GM12878 (cell line): ENCODE measurements around the gene KISS1R. TPM values are rescaled to one million over a fixed set of nuclear protein-coding genes. Genes with fewer than 3 reads are reported as not detected.

Experiments used
- ATAC-seq: fragments of 200-7000 bp; cut with Tn5 transposase; 3 replicates; pipeline ENCODE4 v1.9.1; 2020; ENCODE audit warnings: mild to moderate bottlenecking, moderate library complexity
- BruUV-seq: library from RNA; stranded (reverse); fragments of 400-500 nt; replicated peaks from 2 replicates; lab custom pipeline; 2021; lab: Mats Ljungman, UMichigan
- CTCF ChIA-PET: fragments of 300-600 bp; sonication (Branson Sonifier 250); formaldehyde crosslinking; extraction: SDS; loops from one replicate; lab custom pipeline; 2021; ENCODE audit warnings: inconsistent platforms; lab: Yijun Ruan, JAX
- POLR2A ChIA-PET: fragments of 350-600 bp; formaldehyde crosslinking; extraction: SDS; loops from one replicate; lab custom pipeline; 2021; ENCODE audit warnings: inconsistent platforms; lab: Charles Lee
- RAD21 ChIA-PET: fragments of 300-600 bp; sonication (Branson Sonifier 250); formaldehyde crosslinking; loops from one replicate; lab custom pipeline; 2023; ENCODE audit warnings: antibody characterized with exemption; ENCODE audit not compliant: unreplicated experiment; lab: Charles Lee
- SMC1A ChIA-PET: fragments of 300-600 bp; sonication (Branson Sonifier 250); formaldehyde crosslinking; loops from one replicate; lab custom pipeline; 2023; ENCODE audit not compliant: unreplicated experiment, uncharacterized antibody; lab: Charles Lee
- DNase-seq: peaks from one replicate; pipeline ENCODE4 v3.0.0-alpha.2; 2011; ENCODE audit warnings: low read depth, low spot score
- FAIRE-seq: peaks from 3 replicates; lab custom pipeline; 2011; peaks lifted over from hg19 to GRCh38; lab: Jason Lieb, UNC
- H2AFZ ChIP-seq: 2 replicates; pipeline ENCODE4 v1.6.0; 2011; ENCODE audit warnings: low read depth, low read length, control low read depth; ENCODE audit not compliant: control insufficient read depth
- H3K27ac ChIP-seq: 2 replicates; pipeline ENCODE4 v1.5.1; 2011; ENCODE audit warnings: control low read depth; ENCODE audit not compliant: control insufficient read depth, insufficient read depth
- H3K27me3 ChIP-seq, 2 experiments: replicated peaks in 1 of 2; 2 replicates each; pipeline versions ENCODE4 v1.6.0 to v1.6.1; 2011; ENCODE audit warnings: low read length in 1 of 2; ENCODE audit not compliant: control insufficient read depth in 2 of 2, insufficient read depth in 2 of 2
- H3K36me3 ChIP-seq, 2 experiments: 2 replicates each; pipeline ENCODE4 v1.5.1; 2011; ENCODE audit warnings: low read length in 1 of 2; ENCODE audit not compliant: control insufficient read depth in 2 of 2, insufficient read depth in 2 of 2
- H3K4me1 ChIP-seq: 2 replicates; pipeline ENCODE4 v1.6.1; 2011; ENCODE audit warnings: mild to moderate bottlenecking, low read length, moderate library complexity, mixed read lengths; ENCODE audit not compliant: control insufficient read depth, insufficient read depth
- H3K4me2 ChIP-seq: 2 replicates; pipeline ENCODE4 v1.6.0; 2011; ENCODE audit warnings: control low read depth; ENCODE audit not compliant: control insufficient read depth, insufficient read depth
- H3K4me3 ChIP-seq: fragments of 200-600 bp; sonication (generic); 2 replicates; pipeline ENCODE4 v1.5.1; 2016
- H3K79me2 ChIP-seq: 2 replicates; pipeline ENCODE4 v1.6.0; 2011; ENCODE audit warnings: low read length; ENCODE audit not compliant: control insufficient read depth, insufficient read depth
- H3K9ac ChIP-seq: 2 replicates; pipeline ENCODE4 v1.8.0; 2011; ENCODE audit warnings: low read length, control low read depth, mixed read lengths; ENCODE audit not compliant: control insufficient read depth, insufficient read depth
- H3K9me3 ChIP-seq: replicated peaks from 3 replicates; pipeline ENCODE4 v1.5.1; 2011; ENCODE audit warnings: mild to moderate bottlenecking, low read length; ENCODE audit not compliant: control insufficient read depth, insufficient read depth
- H4K20me1 ChIP-seq: 2 replicates; pipeline ENCODE4 v1.6.0; 2011; ENCODE audit not compliant: control insufficient read depth, insufficient read depth
- ATF7 ChIP-seq: fragments of 450-650 bp; IDR thresholded peaks from 2 replicates; pipeline ENCODE4 v1.6.1; 2016; ENCODE audit warnings: low read depth, mild to moderate bottlenecking
- BHLHE40 ChIP-seq, 2 experiments: fragments of 450-650 bp in 1 of 2; IDR thresholded peaks; 2 replicates each; pipeline ENCODE4 v1.6.1; 2011 to 2017; ENCODE audit warnings: low read depth in 2 of 2, borderline replicate concordance in 1 of 2, improper control_type of control experiment in 1 of 2, low read length in 1 of 2, mild to moderate bottlenecking in 1 of 2
- CHD4 ChIP-seq: fragments of 200-600 bp; sonication (generic); IDR thresholded peaks from 2 replicates; pipeline ENCODE4 v1.6.1; 2016; ENCODE audit warnings: mild to moderate bottlenecking
- CREM ChIP-seq: IDR thresholded peaks from 2 replicates; pipeline ENCODE4 v1.6.1; 2014; ENCODE audit warnings: antibody characterized with exemption, low read depth
- EED ChIP-seq: sonication (generic); IDR thresholded peaks from 2 replicates; pipeline ENCODE4 v1.6.1; 2016; ENCODE audit warnings: antibody characterized with exemption, low read depth
- HCFC1 ChIP-seq: fragments of 150-350 bp; IDR thresholded peaks from 2 replicates; pipeline ENCODE4 v1.6.1; 2014; ENCODE audit warnings: low read length
- JUNB ChIP-seq: IDR thresholded peaks from 2 replicates; pipeline ENCODE4 v1.6.1; 2016; ENCODE audit warnings: antibody characterized with exemption, mild to moderate bottlenecking
- MEF2B ChIP-seq: fragments of 450-650 bp; IDR thresholded peaks from 2 replicates; pipeline ENCODE4 v1.6.1; 2018; ENCODE audit warnings: mild to moderate bottlenecking, moderate library complexity; ENCODE audit not compliant: partially characterized antibody, poor library complexity, severe bottlenecking
- MYB ChIP-seq: fragments of 150-350 bp; IDR thresholded peaks from 2 replicates; pipeline ENCODE4 v1.6.1; 2014; ENCODE audit warnings: mild to moderate bottlenecking, low read depth, low read length, borderline replicate concordance
- PAX5 ChIP-seq: IDR thresholded peaks from 2 replicates; pipeline ENCODE4 v1.6.1; 2011; ENCODE audit warnings: low read depth, low read length, borderline replicate concordance
- RAD51 ChIP-seq: fragments of 450-650 bp; IDR thresholded peaks from 2 replicates; pipeline ENCODE4 v1.6.1; 2016; ENCODE audit warnings: moderate library complexity, mild to moderate bottlenecking, inconsistent platforms
- RUNX3 ChIP-seq: IDR thresholded peaks from 2 replicates; pipeline ENCODE4 v1.6.1; 2012; ENCODE audit warnings: low read length, inconsistent platforms
- SMARCA5 ChIP-seq: fragments of 450-650 bp; IDR thresholded peaks from 2 replicates; pipeline ENCODE4 v1.6.1; 2017; ENCODE audit warnings: mild to moderate bottlenecking
- TCF7 ChIP-seq: IDR thresholded peaks from 2 replicates; pipeline ENCODE4 v1.6.1; 2014; ENCODE audit warnings: antibody characterized with exemption, borderline replicate concordance
- ZNF217 ChIP-seq: fragments of 450-650 bp; IDR thresholded peaks from 2 replicates; pipeline ENCODE4 v1.6.1; 2017; ENCODE audit warnings: antibody characterized with exemption, mild to moderate bottlenecking
- ZNF274 ChIP-seq: IDR thresholded peaks from one replicate; pipeline ENCODE4 v1.8.0; 2011; ENCODE audit not compliant: insufficient read length, insufficient read depth
- WGBS: methylation state at CpG from one replicate; pipeline ENCODE4 v1.1.6; 2016; ENCODE audit warnings: low lambda C conversion rate; ENCODE audit not compliant: insufficient replicate concordance, insufficient coverage; ENCODE audit errors: missing lambda C conversion rate; 5-methylcytosine and 5-hydroxymethylcytosine counted together
- in situ Hi-C: fragments of 300-500 bp; cut with MboI; formaldehyde crosslinking; loops from 9 replicates; pipeline ENCODE4 v1.14.3; 2018; ENCODE audit warnings: mixed read lengths
- intact Hi-C: fragments of 100-400 bp; cut with micrococcal nuclease; formaldehyde crosslinking; loops from one replicate; pipeline ENCODE4 v1.14.2; 2022; ENCODE audit not compliant: unreplicated experiment
- polyA plus RNA-seq, 11 experiments: library from polyadenylated mRNA; depleted of rRNA in 4 of 11; unstranded in 6 of 11; stranded (reverse) in 5 of 11; fragments of >200 nt; fragmentation: Nextera tagmentation in 4 of 11; fragmentation: Illumina TruSeq in 1 of 11; extraction: Ambion mirVana in 4 of 11; extraction: Trizol in 1 of 11; gene quantifications; 1 replicate in 1 of 11; 2 replicates in 10 of 11; pipeline versions ENCODE4 v1.2.1 to v1.2.3, GENCODE V29; 2011 to 2016; ENCODE audit warnings: inconsistent platforms in 2 of 11, missing spikeins in 2 of 11, low read depth in 1 of 11
- total RNA-seq, 4 experiments: library from RNA; depleted of rRNA in 3 of 4; stranded (reverse); fragments of >200 nt in 3 of 4; fragmentation: Illumina TruSeq in 1 of 4; extraction: Trizol in 1 of 4; gene quantifications; 2 replicates each; pipeline versions ENCODE4 v1.2.1 to v1.2.3, GENCODE V29; 2013 to 2021
- TF ChIP-seq, protein P1 (sequence below): fragments of 450-650 bp; IDR thresholded peaks from 2 replicates; pipeline ENCODE4 v1.6.1; 2016; ENCODE audit warnings: mild to moderate bottlenecking

KISS1R gene
- total and polyA plus RNA-seq, 10 of the 15 experiments (the other 5 are each of a cell fraction or from before 2014, with no cell fraction given), result 0.13 to 2.7 (median 1.4) TPM; not detected in 3

DNA sequence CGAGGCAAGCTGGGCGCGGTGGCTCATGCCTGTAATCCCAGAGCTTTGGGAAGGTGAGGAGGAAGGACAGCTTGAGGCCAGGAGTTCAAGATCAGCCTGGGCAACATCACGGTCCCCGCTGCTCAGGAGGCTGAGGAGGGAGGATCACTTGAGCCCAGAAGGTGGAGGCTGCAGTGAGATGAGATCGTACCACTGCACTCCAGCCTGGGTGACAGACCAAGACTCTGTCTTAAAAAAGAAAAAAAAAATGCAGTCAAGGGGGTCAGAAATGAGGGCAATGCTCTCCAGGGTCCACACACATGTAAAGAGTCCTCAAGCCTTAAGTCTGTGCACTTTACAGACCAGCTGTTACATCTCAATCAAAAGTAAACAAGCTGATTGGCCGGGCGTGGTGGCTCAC, 12.6 kb upstream of the KISS1R start:
- Histone ChIP-seq H4K20me1 (no peaks in the 10 kb centered on the region), H3K36me3 (peaks cover 0 to 4% of the 10 kb centered on the region in 2 experiments; a peak in 1 of 4 replicates), H3K4me1 (peaks cover 31% of the 10 kb centered on the region), H3K4me2 (no peak overlapping the region), H2AFZ (no peak overlapping the region), H3K27me3 (no peaks in the 10 kb centered on the region), H3K79me2 (peaks cover 10% of the 10 kb centered on the region), H3K9ac (no peak overlapping the region), H3K9me3 (no peaks in the 10 kb centered on the region), H3K4me3 (no peak overlapping the region), H3K27ac (no peak overlapping the region)
- WGBS, result 90% methylated on average over 8 of the region's 8 CpGs
- no peak for FAIRE-seq
- RAD21 ChIA-PET, result no interaction called here
- intact Hi-C loops (no loop called here), in situ Hi-C loops (no loop called here)
- BruUV-seq, result no TSS peak
- ATAC-seq, result no peak
- SMC1A ChIA-PET, result no interaction called here
- CTCF ChIA-PET, result interaction anchor here (0.6 to 0.8 kb wide), 2 partner anchors 11 to 18 kb away, joined by 3 read pairs; partner anchors contain the start of genes MED16 and RNU6-9
- TF ChIP-seq PAX5, result no peak
- no peak for TF ChIP-seq CHD4
- no peak for TF ChIP-seq MYB
- no peak for DNase-seq
- POLR2A ChIA-PET, result no interaction called here

DNA sequence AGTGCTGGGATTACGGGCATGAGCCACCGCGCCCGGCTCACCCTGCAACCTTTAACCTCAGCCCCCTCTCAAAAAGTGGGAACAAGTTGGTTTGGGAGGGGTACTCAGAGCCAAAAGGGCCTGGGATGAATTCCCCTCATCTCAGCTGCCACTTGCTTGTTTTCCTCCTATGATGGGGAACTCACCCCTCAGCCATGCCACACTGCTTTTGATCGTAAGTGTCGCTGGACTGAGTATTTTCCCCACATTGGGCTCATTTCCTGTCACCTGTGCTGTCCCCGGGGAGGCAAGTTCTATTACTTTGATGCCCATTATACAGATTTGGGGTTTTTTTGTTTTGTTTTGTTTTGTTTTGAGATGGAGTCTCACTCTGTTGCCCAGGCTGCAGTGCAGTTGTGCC, 10.7 kb upstream of the KISS1R start:
- ChIA-PET CTCF (interaction anchor here (0.9 to 4.2 kb wide), 4 partner anchors 10 to 43 kb away, joined by 3 to 40 read pairs (median 4); partner anchors contain the start of gene KISS1R), RAD21 (interaction anchor here (0.9 to 4.4 kb wide), 5 partner anchors 13 to 78 kb away, joined by 4 to 30 read pairs (median 18); partner anchors contain the start of genes MED16, RNU6-9 and WDR18), POLR2A (interaction anchor here (0.6 to 1.2 kb wide), 3 partner anchors 11 to 28 kb away, joined by 3 to 5 read pairs (median 3); partner anchors contain the start of gene MED16), SMC1A (interaction anchor here (1.0 to 2.4 kb wide), 6 partner anchors 10 to 136 kb away, joined by 3 to 15 read pairs (median 7); partner anchors contain the start of genes MED16 and RNU6-9)
- in situ Hi-C loops, result no loop called here
- FAIRE-seq (no peak), ATAC-seq (peak; percentile 30), DNase-seq (no peak)
- Histone ChIP-seq H3K27me3 (no peaks in the 10 kb centered on the region), H2AFZ (no peak overlapping the region), H3K4me1 (peaks cover 40% of the 10 kb centered on the region), H3K4me2 (peak overlapping the region; percentile 64), H3K36me3 (no peaks in the 10 kb centered on the region; a peak in 1 of 4 replicates), H3K79me2 (peaks cover 10% of the 10 kb centered on the region), H4K20me1 (no peaks in the 10 kb centered on the region), H3K9ac (no peak overlapping the region), H3K4me3 (no peak overlapping the region), H3K27ac (peak overlapping the region; percentile 61; the same call in 1 of the 2 replicates), H3K9me3 (no peaks in the 10 kb centered on the region)
- intact Hi-C loops, result no loop called here
- WGBS, result 49% methylated on average over 7 of the region's 7 CpGs
- peak; percentile 35; the same call in 1 of the 2 replicates for TF ChIP-seq ATF7
- TF ChIP-seq ZNF274, result no peak
- peak; percentile 49; the same call in 1 of the 2 replicates for TF ChIP-seq TCF7
- no peak for TF ChIP-seq HCFC1
- TF ChIP-seq EED, result peak; percentile 20; the same call in 1 of the 2 replicates
- peak; percentile 47; the same call in 1 of the 2 replicates for TF ChIP-seq RAD51
- TF ChIP-seq, protein P1, sequence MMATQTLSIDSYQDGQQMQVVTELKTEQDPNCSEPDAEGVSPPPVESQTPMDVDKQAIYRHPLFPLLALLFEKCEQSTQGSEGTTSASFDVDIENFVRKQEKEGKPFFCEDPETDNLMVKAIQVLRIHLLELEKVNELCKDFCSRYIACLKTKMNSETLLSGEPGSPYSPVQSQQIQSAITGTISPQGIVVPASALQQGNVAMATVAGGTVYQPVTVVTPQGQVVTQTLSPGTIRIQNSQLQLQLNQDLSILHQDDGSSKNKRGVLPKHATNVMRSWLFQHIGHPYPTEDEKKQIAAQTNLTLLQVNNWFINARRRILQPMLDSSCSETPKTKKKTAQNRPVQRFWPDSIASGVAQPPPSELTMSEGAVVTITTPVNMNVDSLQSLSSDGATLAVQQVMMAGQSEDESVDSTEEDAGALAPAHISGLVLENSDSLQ, result peak; percentile 28; the same call in 1 of the 2 replicates
- peak; percentile 88 for TF ChIP-seq MEF2B
- TF ChIP-seq SMARCA5, result peak; percentile 91
- TF ChIP-seq ZNF217, result peak; percentile 73; the same call in 1 of the 2 replicates
- TF ChIP-seq RUNX3, result 0 out of 2 replicates have a peak, but pooled peaks have one; percentile 6
- no peak for TF ChIP-seq JUNB
- peak; percentile 10 to 12; a peak in 1 of 4 replicates for TF ChIP-seq BHLHE40 (IDR thresholded peaks at IDR 0.05; ENCODE audit: borderline replicate concordance in 1 of 2, low read depth in 2 of 2, low read length in 1 of 2)
- TF ChIP-seq CREM, result no peak
- BruUV-seq, result no TSS peak
